Muscle layer of colon (tissue), 2 donors: Measurements from ENCODE around the gene SLCO2B1.
A peak's percentile ranks its signal among the peaks of the same experiment; 100 is the strongest.

Experiments
- H3K27ac ChIP-seq: one replicate; pipeline ENCODE4 v1.7.0; 2013; ENCODE audit warnings: low read depth, mild to moderate bottlenecking, low read length, moderate library complexity
- H3K27me3 ChIP-seq, 2 donors: one replicate each; pipeline ENCODE4 v1.7.0; 2013; ENCODE audit warnings: low read length in 2 of 2, mild to moderate bottlenecking in 2 of 2; ENCODE audit not compliant: insufficient read depth in 2 of 2, control insufficient read depth in 1 of 2
- H3K36me3 ChIP-seq: one replicate; pipeline ENCODE4 v1.7.0; 2013; ENCODE audit warnings: mild to moderate bottlenecking, low read length; ENCODE audit not compliant: insufficient read depth
- H3K4me1 ChIP-seq: one replicate; pipeline ENCODE4 v1.7.0; 2013; ENCODE audit warnings: mild to moderate bottlenecking, low read length; ENCODE audit not compliant: insufficient read depth
- H3K4me3 ChIP-seq, 2 donors: one replicate each; pipeline ENCODE4 v1.7.0; 2013; ENCODE audit warnings: low read length in 2 of 2, low read depth in 1 of 2, mild to moderate bottlenecking in 1 of 2, moderate library complexity in 1 of 2
- H3K9ac ChIP-seq: one replicate; pipeline ENCODE4 v1.7.0; 2013; ENCODE audit warnings: low read length
- H3K9me3 ChIP-seq: one replicate; pipeline ENCODE4 v1.7.0; 2013; ENCODE audit warnings: mild to moderate bottlenecking, low read length
- donor health status: abdominal sarcoma.
- donor health status: Adenocarcinoma of cecum.

Gene SLCO2B1

DNA sequence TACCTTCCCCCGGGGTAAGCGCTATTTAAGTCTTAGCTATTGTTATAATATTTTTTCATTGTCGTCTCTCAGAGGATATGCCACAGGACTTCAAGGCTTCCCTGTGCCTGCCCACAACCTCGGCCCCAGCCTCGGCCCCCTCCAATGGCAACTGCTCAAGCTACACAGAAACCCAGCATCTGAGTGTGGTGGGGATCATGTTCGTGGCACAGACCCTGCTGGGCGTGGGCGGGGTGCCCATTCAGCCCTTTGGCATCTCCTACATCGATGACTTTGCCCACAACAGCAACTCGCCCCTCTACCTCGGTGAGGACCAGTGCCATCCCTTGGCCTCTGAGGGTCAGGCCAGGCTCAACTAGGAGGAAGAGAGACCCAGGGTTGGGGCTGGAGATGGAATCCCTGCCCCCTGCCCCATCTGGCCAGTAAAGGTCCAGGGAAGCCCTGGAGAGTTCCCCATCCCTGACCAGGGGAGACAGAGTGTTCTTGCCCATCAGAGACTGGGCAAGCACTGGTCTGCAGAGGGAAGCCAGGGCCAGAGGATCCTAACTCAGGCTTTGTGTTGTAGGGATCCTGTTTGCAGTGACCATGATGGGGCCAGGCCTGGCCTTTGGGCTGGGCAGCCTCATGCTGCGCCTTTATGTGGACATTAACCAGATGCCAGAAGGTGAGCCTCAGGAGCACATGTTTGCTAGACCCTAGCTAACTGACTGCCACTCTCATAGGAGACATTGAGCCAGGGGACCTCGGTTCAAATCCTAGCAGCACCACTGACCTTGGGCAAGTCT, 18.4 kb downstream of the SLCO2B1 start:
- no peaks in the 10 kb centered on the region for H3K36me3 ChIP-seq
- no peaks in the 10 kb centered on the region for H3K27me3 ChIP-seq
- no peak overlapping the region for H3K27ac ChIP-seq
- H3K9me3 ChIP-seq: no peaks in the 10 kb centered on the region
- peaks cover 2% of the 10 kb centered on the region for H3K4me1 ChIP-seq
- H3K4me3 ChIP-seq: no peak overlapping the region
- no peak overlapping the region for H3K9ac ChIP-seq

DNA sequence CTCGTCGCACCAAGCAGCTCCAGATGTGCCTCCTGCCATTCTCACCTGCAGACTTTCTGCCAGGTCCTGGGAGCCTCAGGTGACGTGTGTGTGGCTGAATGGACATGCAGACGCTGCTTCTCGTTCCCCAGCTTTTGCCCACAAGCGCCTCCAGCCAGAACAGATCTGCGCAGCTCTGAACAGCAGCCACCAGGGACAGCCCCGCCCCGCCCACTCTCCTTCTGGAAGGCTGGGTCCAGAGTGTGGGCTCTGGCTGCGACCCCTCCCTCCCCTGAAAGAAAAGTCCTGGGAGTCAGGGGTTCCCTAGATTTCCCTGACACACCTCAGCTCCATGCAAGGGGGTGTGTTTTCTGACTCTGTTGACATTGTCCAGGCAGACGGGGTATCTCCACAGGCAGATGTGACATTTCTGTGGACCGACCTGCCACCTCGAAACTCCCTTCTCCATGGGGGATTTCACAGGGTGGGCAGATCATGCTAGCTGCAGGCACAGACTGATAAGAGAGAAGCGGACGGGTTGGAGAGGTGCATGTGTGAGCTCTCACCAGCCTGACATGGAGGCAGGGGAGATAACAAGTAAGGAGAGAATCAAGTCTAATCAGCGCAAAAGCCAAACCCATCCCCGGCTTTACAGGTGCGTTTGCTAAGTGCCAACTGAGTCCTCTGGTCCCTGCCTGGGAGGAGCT, 19.8 kb downstream of the SLCO2B1 start:
- Histone ChIP-seq H3K9ac (no peak overlapping the region), H3K9me3 (no peaks in the 10 kb centered on the region), H3K4me1 (peaks cover 14% of the 10 kb centered on the region), H3K4me3 (no peak overlapping the region), H3K36me3 (no peaks in the 10 kb centered on the region), H3K27me3 (no peaks in the 10 kb centered on the region), H3K27ac (no peak overlapping the region)

GRCh38 chr11:75173336-75173735, 22.4 kb downstream of the SLCO2B1 start:
- no peak overlapping the region for H3K27ac ChIP-seq
- no peaks in the 10 kb centered on the region for H3K36me3 ChIP-seq
- H3K27me3 ChIP-seq: no peaks in the 10 kb centered on the region
- no peaks in the 10 kb centered on the region for H3K9me3 ChIP-seq
- H3K9ac ChIP-seq: no peak overlapping the region
- H3K4me1 ChIP-seq: peaks cover 15% of the 10 kb centered on the region
- H3K4me3 ChIP-seq: no peak overlapping the region

- Histone ChIP-seq H3K27ac (peak overlapping the region; percentile 27), H3K9ac (no peak overlapping the region), H3K36me3 (no peaks in the 10 kb centered on the region), H3K4me3 (no peak overlapping the region), H3K4me1 (peaks cover 15% of the 10 kb centered on the region), H3K27me3 (no peaks in the 10 kb centered on the region), H3K9me3 (no peaks in the 10 kb centered on the region)
Measured at GRCh38 chr11:75174781-75175370, 24.0 kb downstream of the SLCO2B1 start.

GRCh38 chr11:75182664-75183063, 31.8 kb downstream of the SLCO2B1 start:
- no peaks in the 10 kb centered on the region for H3K9me3 ChIP-seq
- H3K4me1 ChIP-seq: no peaks in the 10 kb centered on the region
- H3K9ac ChIP-seq: no peak overlapping the region
- no peak overlapping the region for H3K27ac ChIP-seq
- H3K27me3 ChIP-seq: no peaks in the 10 kb centered on the region
- no peaks in the 10 kb centered on the region for H3K36me3 ChIP-seq
- H3K4me3 ChIP-seq: no peak overlapping the region

GRCh38 chr11:75184051-75184450, 33.1 kb downstream of the SLCO2B1 start:
- no peaks in the 10 kb centered on the region for H3K36me3 ChIP-seq
- H3K4me1 ChIP-seq: no peaks in the 10 kb centered on the region
- no peak overlapping the region for H3K4me3 ChIP-seq
- H3K9me3 ChIP-seq: no peaks in the 10 kb centered on the region
- no peaks in the 10 kb centered on the region for H3K27me3 ChIP-seq
- no peak overlapping the region for H3K9ac ChIP-seq
- no peak overlapping the region for H3K27ac ChIP-seq

GRCh38 chr11:75184757-75185425, 34.0 kb downstream of the SLCO2B1 start:
- Histone ChIP-seq H3K4me3 (no peak overlapping the region), H3K9me3 (no peaks in the 10 kb centered on the region), H3K27ac (no peak overlapping the region), H3K4me1 (no peaks in the 10 kb centered on the region), H3K9ac (no peak overlapping the region), H3K36me3 (no peaks in the 10 kb centered on the region), H3K27me3 (no peaks in the 10 kb centered on the region)

- Histone ChIP-seq H3K9me3 (no peaks in the 10 kb centered on the region), H3K36me3 (no peaks in the 10 kb centered on the region), H3K9ac (no peak overlapping the region)
Measured at GRCh38 chr11:75185866-75186265, 35.0 kb downstream of the SLCO2B1 start.

GRCh38 chr11:75186999-75187398, 36.1 kb downstream of the SLCO2B1 start:
- no peaks in the 10 kb centered on the region for H3K36me3 ChIP-seq
- no peaks in the 10 kb centered on the region for H3K9me3 ChIP-seq
- H3K27me3 ChIP-seq: no peaks in the 10 kb centered on the region
- H3K4me3 ChIP-seq: no peak overlapping the region
- H3K27ac ChIP-seq: no peak overlapping the region
- no peak overlapping the region for H3K9ac ChIP-seq
- H3K4me1 ChIP-seq: peaks cover 13% of the 10 kb centered on the region

More at GRCh38 chr11:75185866-75186265, 35.0 kb downstream of the SLCO2B1 start:
- H3K4me1 ChIP-seq: peaks cover 5% of the 10 kb centered on the region
- no peaks in the 10 kb centered on the region for H3K27me3 ChIP-seq
- H3K27ac ChIP-seq: no peak overlapping the region
- H3K4me3 ChIP-seq: no peak overlapping the region

DNA sequence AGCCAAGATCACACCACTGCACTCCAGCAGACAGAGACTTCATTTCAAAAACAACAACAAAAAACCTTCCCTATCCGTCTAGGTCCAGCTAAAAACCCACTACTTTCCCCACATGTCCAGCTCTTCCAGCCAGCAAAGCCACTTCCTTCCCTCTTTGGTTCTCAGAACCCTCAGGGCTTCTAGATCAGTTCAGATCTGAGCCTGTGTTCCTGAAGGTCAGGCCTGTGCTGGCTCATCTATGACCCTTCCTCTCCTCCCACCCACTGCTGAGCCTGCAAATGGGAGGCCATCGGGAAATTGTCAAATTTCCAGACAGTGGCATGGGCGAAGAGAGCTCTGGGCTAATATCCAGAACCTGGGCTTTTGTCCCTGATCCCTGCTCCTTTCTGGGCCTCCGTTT, 37.8 kb downstream of the SLCO2B1 start:
- Histone ChIP-seq H3K36me3 (no peaks in the 10 kb centered on the region), H3K27ac (no peak overlapping the region), H3K4me3 (no peak overlapping the region), H3K27me3 (no peaks in the 10 kb centered on the region), H3K9ac (no peak overlapping the region), H3K9me3 (no peaks in the 10 kb centered on the region), H3K4me1 (peaks cover 13% of the 10 kb centered on the region)

DNA sequence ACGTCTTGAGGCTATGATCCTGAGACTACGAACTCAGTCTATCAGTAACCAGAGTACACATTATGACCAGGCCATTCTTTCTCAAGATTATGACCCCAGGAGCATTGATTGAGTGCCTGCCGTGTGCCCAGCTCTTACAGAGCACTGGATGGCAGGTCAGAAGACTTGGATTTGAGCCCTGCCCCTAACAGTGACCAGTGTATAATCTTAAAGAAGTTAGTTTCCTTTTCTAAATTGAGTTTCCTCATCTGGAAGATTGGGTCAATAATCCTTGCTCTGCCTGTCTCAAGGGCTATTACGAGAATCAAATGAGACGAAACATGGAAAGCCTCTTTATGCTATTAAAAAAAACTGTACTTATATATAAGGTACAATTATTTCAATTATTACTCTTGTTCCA, 38.2 kb downstream of the SLCO2B1 start:
- no peak overlapping the region for H3K27ac ChIP-seq
- no peaks in the 10 kb centered on the region for H3K27me3 ChIP-seq
- no peak overlapping the region for H3K4me3 ChIP-seq
- no peaks in the 10 kb centered on the region for H3K9me3 ChIP-seq
- H3K4me1 ChIP-seq: peaks cover 17% of the 10 kb centered on the region
- no peak overlapping the region for H3K9ac ChIP-seq
- no peaks in the 10 kb centered on the region for H3K36me3 ChIP-seq
